Lower lobe of right lung (tissue), 2 donors: ENCODE results near the gene ITPRIPL2. TPM values are rescaled to one million over a fixed set of nuclear protein-coding genes. Genes with fewer than 3 reads are reported as not detected.

Experiments used
- ATAC-seq, 2 donors: fragments of 200-7000 bp; cut with Tn5 transposase; one replicate each; pipeline ENCODE4 v1.9.1; 2020 to 2022; ENCODE audit warnings: mild to moderate bottlenecking in 2 of 2, moderate library complexity in 2 of 2
- DNase-seq: peaks from one replicate; pipeline ENCODE4 v3.0.0-alpha.2; 2020
- H3K27ac ChIP-seq: fragments of 200-600 bp; one replicate; pipeline ENCODE4 v1.8.0; 2022
- H3K27me3 ChIP-seq: fragments of 200-600 bp; one replicate; pipeline ENCODE4 v1.8.0; 2022; ENCODE audit warnings: low read depth
- H3K36me3 ChIP-seq: fragments of 200-600 bp; one replicate; pipeline ENCODE4 v1.8.0; 2022; ENCODE audit warnings: mild to moderate bottlenecking
- H3K4me1 ChIP-seq: fragments of 200-600 bp; one replicate; pipeline ENCODE4 v1.8.0; 2022
- H3K4me3 ChIP-seq: fragments of 200-600 bp; one replicate; pipeline ENCODE4 v1.8.0; 2022; ENCODE audit warnings: mild to moderate bottlenecking
- H3K9me3 ChIP-seq: fragments of 200-600 bp; one replicate; pipeline ENCODE4 v1.8.0; 2022
- intact Hi-C: fragments of 100-400 bp; cut with DNase I; formaldehyde crosslinking; loops from one replicate; pipeline ENCODE4 v1.11.0; 2022
- total RNA-seq: library from RNA; stranded (reverse); fragmentation: NEBNext Ultra II Directional; extraction: Animal tissue kit (Norgen Biotek cat#: 25700); gene quantifications from one replicate; pipeline ENCODE4 v1.2.1, GENCODE V29; 2021
- TF ChIP-seq, protein P1 (sequence below): fragments of 200-600 bp; IDR thresholded peaks from one replicate; pipeline ENCODE4 v1.8.0; 2022; ENCODE audit warnings: antibody characterized with exemption, mild to moderate bottlenecking
- donor health status: DM: no; HTN: yes; CAD: no; lungs with severe emphysema.

Gene ITPRIPL2
- total RNA-seq, 1 donor from 2014 or later = 60.7 TPM

DNA sequence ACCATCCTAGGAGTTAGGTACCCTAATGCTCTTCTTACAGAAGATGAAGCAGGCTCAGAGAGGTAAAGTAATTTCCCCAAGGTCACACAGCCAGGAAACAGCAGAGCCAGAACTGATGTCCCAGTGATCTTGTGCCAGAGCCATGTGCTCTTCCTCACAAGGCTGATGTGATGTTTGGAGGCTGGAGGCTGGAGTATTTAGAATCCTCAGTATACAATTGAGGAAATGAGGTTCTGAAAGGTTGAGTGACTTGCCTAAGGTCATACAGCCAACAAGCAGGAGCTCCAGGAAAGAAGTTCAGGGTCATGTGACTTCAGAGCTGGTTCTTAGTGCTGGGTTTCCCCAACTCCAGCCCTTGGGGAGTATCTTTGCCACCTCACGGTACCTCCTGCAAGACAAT, 18.5 kb downstream of the ITPRIPL2 start:
- Histone ChIP-seq H3K36me3 (no peaks in the 10 kb centered on the region), H3K4me1 (peaks cover 72% of the 10 kb centered on the region), H3K9me3 (no peaks in the 10 kb centered on the region), H3K27ac (peak overlapping the region; percentile 82), H3K4me3 (no peak overlapping the region), H3K27me3 (no peaks in the 10 kb centered on the region)
- ATAC-seq (no peak), DNase-seq (no peak)
- intact Hi-C loops = no loop called here
- TF ChIP-seq, protein P1, sequence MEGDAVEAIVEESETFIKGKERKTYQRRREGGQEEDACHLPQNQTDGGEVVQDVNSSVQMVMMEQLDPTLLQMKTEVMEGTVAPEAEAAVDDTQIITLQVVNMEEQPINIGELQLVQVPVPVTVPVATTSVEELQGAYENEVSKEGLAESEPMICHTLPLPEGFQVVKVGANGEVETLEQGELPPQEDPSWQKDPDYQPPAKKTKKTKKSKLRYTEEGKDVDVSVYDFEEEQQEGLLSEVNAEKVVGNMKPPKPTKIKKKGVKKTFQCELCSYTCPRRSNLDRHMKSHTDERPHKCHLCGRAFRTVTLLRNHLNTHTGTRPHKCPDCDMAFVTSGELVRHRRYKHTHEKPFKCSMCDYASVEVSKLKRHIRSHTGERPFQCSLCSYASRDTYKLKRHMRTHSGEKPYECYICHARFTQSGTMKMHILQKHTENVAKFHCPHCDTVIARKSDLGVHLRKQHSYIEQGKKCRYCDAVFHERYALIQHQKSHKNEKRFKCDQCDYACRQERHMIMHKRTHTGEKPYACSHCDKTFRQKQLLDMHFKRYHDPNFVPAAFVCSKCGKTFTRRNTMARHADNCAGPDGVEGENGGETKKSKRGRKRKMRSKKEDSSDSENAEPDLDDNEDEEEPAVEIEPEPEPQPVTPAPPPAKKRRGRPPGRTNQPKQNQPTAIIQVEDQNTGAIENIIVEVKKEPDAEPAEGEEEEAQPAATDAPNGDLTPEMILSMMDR = no peak

DNA sequence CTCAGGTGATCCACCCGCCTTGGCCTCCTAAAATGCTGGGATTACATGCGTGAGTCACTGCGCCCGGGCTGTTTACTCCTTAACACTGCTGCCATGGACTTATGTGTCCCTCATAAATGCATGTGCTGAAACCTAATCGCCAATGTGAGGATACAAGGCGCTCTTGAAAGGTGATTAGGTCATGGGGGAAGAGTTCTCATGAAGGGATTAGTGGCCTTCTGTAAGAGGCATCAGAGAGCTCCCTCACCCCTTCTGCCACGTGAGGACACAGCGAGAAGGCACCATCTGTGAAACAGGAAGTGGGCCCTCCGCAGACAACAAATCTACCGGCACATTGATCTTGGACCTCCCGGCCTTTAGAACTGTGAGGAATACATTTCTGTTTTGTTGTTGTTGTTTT, 19.1 kb downstream of the ITPRIPL2 start:
- no peak overlapping the region for H3K4me3 ChIP-seq
- H3K9me3 ChIP-seq = no peaks in the 10 kb centered on the region
- ATAC-seq (no peak), DNase-seq (no peak)
- H3K4me1 ChIP-seq = peaks cover 72% of the 10 kb centered on the region
- no peaks in the 10 kb centered on the region for H3K27me3 ChIP-seq
- peak overlapping the region; percentile 82 for H3K27ac ChIP-seq
- intact Hi-C loops = no loop called here
- TF ChIP-seq, protein P1 = no peak
- no peaks in the 10 kb centered on the region for H3K36me3 ChIP-seq

DNA sequence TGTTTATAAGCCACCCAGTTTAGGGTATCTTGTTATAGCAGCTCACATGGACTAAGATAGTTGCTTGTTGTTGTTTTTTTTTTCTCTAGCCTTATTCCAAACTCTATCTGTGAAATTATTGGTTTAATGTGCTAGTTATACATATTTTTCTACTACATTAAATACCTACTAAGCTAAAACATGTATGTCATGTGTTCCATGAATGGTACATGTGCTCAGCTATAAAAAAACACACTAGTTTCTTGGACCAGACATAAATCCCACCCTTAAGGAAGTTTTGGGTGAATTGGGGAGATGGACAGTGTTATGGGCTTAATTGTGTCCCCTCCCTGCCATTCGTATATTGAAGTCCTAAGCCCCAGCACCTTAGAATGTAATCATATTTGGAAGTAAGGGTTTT, 19.8 kb downstream of the ITPRIPL2 start:
- no peaks in the 10 kb centered on the region for H3K27me3 ChIP-seq
- H3K27ac ChIP-seq = no peak overlapping the region
- peaks cover 71% of the 10 kb centered on the region for H3K4me1 ChIP-seq
- TF ChIP-seq, protein P1 = no peak
- ATAC-seq (no peak), DNase-seq (no peak)
- intact Hi-C loops = no loop called here
- H3K9me3 ChIP-seq = no peaks in the 10 kb centered on the region
- no peak overlapping the region for H3K4me3 ChIP-seq
- no peaks in the 10 kb centered on the region for H3K36me3 ChIP-seq

DNA sequence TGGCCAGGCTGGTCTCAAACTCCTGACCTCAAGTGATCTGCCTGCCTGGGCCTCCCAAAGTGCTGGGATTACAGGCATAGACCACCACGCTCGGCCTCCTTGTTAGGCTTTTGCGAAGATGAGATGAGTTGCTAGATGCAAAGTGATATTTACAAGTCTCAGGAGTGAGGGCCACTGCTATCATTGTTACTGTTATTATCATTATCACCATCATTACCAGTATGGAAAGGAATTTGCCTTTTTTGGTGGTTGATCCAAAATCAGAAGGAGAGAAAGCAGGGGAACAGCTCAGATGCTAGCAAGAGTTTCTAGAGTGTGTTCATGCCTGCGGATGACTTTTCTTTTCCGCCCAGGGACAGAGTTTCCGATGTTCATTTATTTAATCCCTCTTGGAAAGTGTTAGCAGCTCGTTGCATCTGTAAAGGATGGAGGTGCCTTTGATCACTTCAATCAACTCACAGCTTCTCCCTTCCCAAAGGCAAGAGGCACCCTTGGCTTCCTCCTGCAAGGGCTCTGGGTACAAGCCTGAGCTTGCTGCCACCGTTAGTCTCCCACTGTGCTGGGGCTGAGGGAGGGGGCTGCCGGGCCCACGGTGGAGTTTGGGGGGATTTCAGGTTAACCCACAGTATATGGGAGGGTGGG, 21.6 kb downstream of the ITPRIPL2 start:
- H3K27ac ChIP-seq = no peak overlapping the region
- peaks cover 70% of the 10 kb centered on the region for H3K4me1 ChIP-seq
- intact Hi-C loops = no loop called here
- no peaks in the 10 kb centered on the region for H3K27me3 ChIP-seq
- TF ChIP-seq, protein P1 = no peak
- DNase-seq (no peak), ATAC-seq (no peak)
- no peaks in the 10 kb centered on the region for H3K36me3 ChIP-seq
- no peaks in the 10 kb centered on the region for H3K9me3 ChIP-seq
- no peak overlapping the region for H3K4me3 ChIP-seq

DNA sequence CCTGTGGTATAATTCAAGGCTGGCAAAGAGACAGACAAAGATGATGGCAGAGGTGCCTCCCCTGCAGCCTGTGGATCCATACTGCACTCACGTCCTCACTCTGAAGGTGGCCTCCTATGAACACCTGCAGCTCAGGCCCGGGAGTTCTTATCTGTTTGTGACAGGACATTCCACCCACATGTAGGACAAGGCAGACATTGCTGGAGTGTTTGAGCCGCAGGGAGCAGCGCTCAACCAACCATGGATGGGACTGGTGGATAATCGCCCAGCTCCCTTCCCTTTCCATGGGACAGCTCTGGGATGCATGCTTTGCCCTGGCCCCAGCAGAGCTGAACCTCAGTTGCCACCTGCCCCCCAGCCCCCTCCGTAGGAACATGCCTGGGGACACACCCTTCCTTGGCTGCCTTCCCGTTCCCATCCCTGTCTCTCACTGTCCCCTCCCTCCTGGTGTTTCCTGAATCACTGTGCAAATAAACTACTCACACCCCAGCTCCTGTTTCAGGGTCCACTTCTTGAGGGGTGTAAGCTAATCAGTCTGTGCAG, 22.2 kb downstream of the ITPRIPL2 start:
- DNase-seq = peak; percentile 55
- no peaks in the 10 kb centered on the region for H3K9me3 ChIP-seq
- ATAC-seq = peak; percentile 31 to 48
- H3K4me3 ChIP-seq = no peak overlapping the region
- H3K27ac ChIP-seq = peak overlapping the region; percentile 19
- no peaks in the 10 kb centered on the region for H3K27me3 ChIP-seq
- H3K4me1 ChIP-seq = peaks cover 69% of the 10 kb centered on the region
- TF ChIP-seq, protein P1 = no peak
- intact Hi-C loops = no loop called here
- no peaks in the 10 kb centered on the region for H3K36me3 ChIP-seq
